ENCODE results near the gene MRPL17.

The MRPL17 gene

GRCh38 chr11:6648501-6648900 is 34.6 kb downstream of the MRPL17 start:
- TF ChIP-seq PAX5 (IDR thresholded peaks at IDR 0.05; ENCODE audit: insufficient read depth, low read length, severe bottlenecking) (no peak), POLR2AphosphoS5 (IDR thresholded peaks at IDR 0.05; ENCODE audit: low read depth, low read length) (no peak), SPI1 (IDR thresholded peaks at IDR 0.05; ENCODE audit: low read depth, low read length) (peak; percentile 35; the same call in 1 of the 2 replicates)
- FAIRE-seq, result no peak
- DNase-seq (ENCODE audit: insufficient read length, low spot score), result no peak

GRCh38 chr11:6647836-6648235 is 35.3 kb downstream of the MRPL17 start:
- TF ChIP-seq TAF1 (IDR thresholded peaks at IDR 0.05; ENCODE audit: low read depth, low read length) (no peak), PAX5 (IDR thresholded peaks at IDR 0.05; ENCODE audit: insufficient read depth, low read length, severe bottlenecking) (no peak), POU2F2 (IDR thresholded peaks at IDR 0.05; ENCODE audit: low read depth, low read length) (no peak), POLR2A (IDR thresholded peaks at IDR 0.05; ENCODE audit: low read depth, low read length) (no peak), POLR2AphosphoS5 (IDR thresholded peaks at IDR 0.05; ENCODE audit: low read depth, low read length) (no peak), SPI1 (IDR thresholded peaks at IDR 0.05; ENCODE audit: low read depth, low read length) (no peak)
- DNase-seq (ENCODE audit: insufficient read length, low spot score) (no peak), FAIRE-seq (no peak)

GRCh38 chr11:6646918-6647679 is 36.0 kb downstream of the MRPL17 start:
- TF ChIP-seq SPI1 (IDR thresholded peaks at IDR 0.05; ENCODE audit: low read depth, low read length), result peak; percentile 98
- TF ChIP-seq POU2F2 (IDR thresholded peaks at IDR 0.05; ENCODE audit: low read depth, low read length), result 0 out of 2 replicates have a peak, but pooled peaks have one; percentile 10
- no peak for TF ChIP-seq PAX5 (IDR thresholded peaks at IDR 0.05; ENCODE audit: insufficient read depth, low read length, severe bottlenecking)
- no peak for TF ChIP-seq POLR2A (IDR thresholded peaks at IDR 0.05; ENCODE audit: low read depth, low read length)
- no peak for TF ChIP-seq POLR2AphosphoS5 (IDR thresholded peaks at IDR 0.05; ENCODE audit: low read depth, low read length)
- no peak for TF ChIP-seq TAF1 (IDR thresholded peaks at IDR 0.05; ENCODE audit: low read depth, low read length)
- FAIRE-seq (peak; percentile 91), DNase-seq (ENCODE audit: insufficient read length, low spot score) (peak; percentile 61)

- no peak for FAIRE-seq
- no peak for TF ChIP-seq POLR2A (IDR thresholded peaks at IDR 0.05; ENCODE audit: low read depth, low read length)
- TF ChIP-seq POLR2AphosphoS5 (IDR thresholded peaks at IDR 0.05; ENCODE audit: low read depth, low read length), result no peak
- TF ChIP-seq PAX5 (IDR thresholded peaks at IDR 0.05; ENCODE audit: insufficient read depth, low read length, severe bottlenecking), result no peak
- no peak for TF ChIP-seq POU2F2 (IDR thresholded peaks at IDR 0.05; ENCODE audit: low read depth, low read length)
- TF ChIP-seq TAF1 (IDR thresholded peaks at IDR 0.05; ENCODE audit: low read depth, low read length), result no peak
- TF ChIP-seq SPI1 (IDR thresholded peaks at IDR 0.05; ENCODE audit: low read depth, low read length), result no peak
- DNase-seq (ENCODE audit: insufficient read length, low spot score), result no peak
Measured at GRCh38 chr11:6646576-6646917, 36.6 kb downstream of the MRPL17 start.

GRCh38 chr11:6646071-6646470 is 37.1 kb downstream of the MRPL17 start:
- TF ChIP-seq TAF1 (IDR thresholded peaks at IDR 0.05; ENCODE audit: low read depth, low read length) (no peak), POLR2A (IDR thresholded peaks at IDR 0.05; ENCODE audit: low read depth, low read length) (no peak), POLR2AphosphoS5 (IDR thresholded peaks at IDR 0.05; ENCODE audit: low read depth, low read length) (no peak), POU2F2 (IDR thresholded peaks at IDR 0.05; ENCODE audit: low read depth, low read length) (no peak), PAX5 (IDR thresholded peaks at IDR 0.05; ENCODE audit: insufficient read depth, low read length, severe bottlenecking) (no peak), SPI1 (IDR thresholded peaks at IDR 0.05; ENCODE audit: low read depth, low read length) (no peak)
- FAIRE-seq (peak; percentile 20), DNase-seq (ENCODE audit: insufficient read length, low spot score) (no peak)

- FAIRE-seq (no peak), DNase-seq (ENCODE audit: insufficient read length, low spot score) (no peak)
- TF ChIP-seq POU2F2 (IDR thresholded peaks at IDR 0.05; ENCODE audit: low read depth, low read length), result no peak
- TF ChIP-seq POLR2AphosphoS5 (IDR thresholded peaks at IDR 0.05; ENCODE audit: low read depth, low read length), result no peak
- no peak for TF ChIP-seq PAX5 (IDR thresholded peaks at IDR 0.05; ENCODE audit: insufficient read depth, low read length, severe bottlenecking)
- no peak for TF ChIP-seq TAF1 (IDR thresholded peaks at IDR 0.05; ENCODE audit: low read depth, low read length)
- TF ChIP-seq POLR2A (IDR thresholded peaks at IDR 0.05; ENCODE audit: low read depth, low read length), result no peak
- TF ChIP-seq SPI1 (IDR thresholded peaks at IDR 0.05; ENCODE audit: low read depth, low read length), result no peak
Measured at GRCh38 chr11:6642957-6643356, 40.2 kb downstream of the MRPL17 start.

- TF ChIP-seq POLR2A (IDR thresholded peaks at IDR 0.05; ENCODE audit: low read depth, low read length), result no peak
- no peak for TF ChIP-seq POU2F2 (IDR thresholded peaks at IDR 0.05; ENCODE audit: low read depth, low read length)
- no peak for TF ChIP-seq PAX5 (IDR thresholded peaks at IDR 0.05; ENCODE audit: insufficient read depth, low read length, severe bottlenecking)
- TF ChIP-seq SPI1 (IDR thresholded peaks at IDR 0.05; ENCODE audit: low read depth, low read length), result no peak
- no peak for TF ChIP-seq POLR2AphosphoS5 (IDR thresholded peaks at IDR 0.05; ENCODE audit: low read depth, low read length)
- TF ChIP-seq TAF1 (IDR thresholded peaks at IDR 0.05; ENCODE audit: low read depth, low read length), result no peak
- DNase-seq (ENCODE audit: insufficient read length, low spot score), result no peak
Measured at GRCh38 chr11:6640985-6641701, 42.0 kb downstream of the MRPL17 start.

GRCh38 chr11:6640036-6640984 is 42.8 kb downstream of the MRPL17 start:
- DNase-seq (ENCODE audit: insufficient read length, low spot score) (no peak), FAIRE-seq (no peak)
- TF ChIP-seq PAX5 (IDR thresholded peaks at IDR 0.05; ENCODE audit: insufficient read depth, low read length, severe bottlenecking), result no peak
- TF ChIP-seq SPI1 (IDR thresholded peaks at IDR 0.05; ENCODE audit: low read depth, low read length), result no peak
- no peak for TF ChIP-seq POLR2A (IDR thresholded peaks at IDR 0.05; ENCODE audit: low read depth, low read length)
- no peak for TF ChIP-seq TAF1 (IDR thresholded peaks at IDR 0.05; ENCODE audit: low read depth, low read length)
- no peak for TF ChIP-seq POLR2AphosphoS5 (IDR thresholded peaks at IDR 0.05; ENCODE audit: low read depth, low read length)
- TF ChIP-seq POU2F2 (IDR thresholded peaks at IDR 0.05; ENCODE audit: low read depth, low read length), result no peak

More at GRCh38 chr11:6640985-6641701, 42.0 kb downstream of the MRPL17 start:
- FAIRE-seq, result no peak
